VCaP (cell line): ENCODE results near the gene KDM2B.

ENCODE experiments used
- H3K27ac ChIP-seq: fragments of 450-650 bp; 2 replicates; pipeline ENCODE4 v1.5.1; 2017
- CTCF ChIP-seq: fragments of 450-650 bp; conservative IDR thresholded peaks from 2 replicates; pipeline ENCODE4 v1.5.1; 2017; ENCODE audit warnings: mild to moderate bottlenecking, moderate library complexity

KDM2B gene

DNA sequence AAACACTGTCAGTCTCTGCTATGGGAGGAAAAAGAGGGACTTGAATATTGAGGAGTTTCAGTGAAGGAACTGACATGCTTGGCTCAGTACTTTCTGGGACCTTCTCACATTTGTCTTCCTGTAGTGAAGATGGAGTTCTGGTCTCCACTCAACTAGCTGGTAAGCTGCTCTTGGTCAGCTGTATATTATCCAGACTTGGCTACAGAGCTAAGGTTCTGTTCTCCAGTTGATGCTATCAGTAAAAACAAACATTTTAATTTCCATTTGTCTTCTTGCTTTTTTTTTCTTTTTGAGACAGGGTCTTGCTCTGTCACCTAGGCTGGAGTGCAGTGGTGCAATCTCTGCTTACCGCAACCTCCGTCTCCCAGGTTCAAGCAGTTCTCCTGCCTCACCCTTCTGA lies 175.6 kb downstream of the KDM2B start:
- TF ChIP-seq CTCF, result no peak
- peak overlapping the region; percentile 97 for H3K27ac ChIP-seq

DNA sequence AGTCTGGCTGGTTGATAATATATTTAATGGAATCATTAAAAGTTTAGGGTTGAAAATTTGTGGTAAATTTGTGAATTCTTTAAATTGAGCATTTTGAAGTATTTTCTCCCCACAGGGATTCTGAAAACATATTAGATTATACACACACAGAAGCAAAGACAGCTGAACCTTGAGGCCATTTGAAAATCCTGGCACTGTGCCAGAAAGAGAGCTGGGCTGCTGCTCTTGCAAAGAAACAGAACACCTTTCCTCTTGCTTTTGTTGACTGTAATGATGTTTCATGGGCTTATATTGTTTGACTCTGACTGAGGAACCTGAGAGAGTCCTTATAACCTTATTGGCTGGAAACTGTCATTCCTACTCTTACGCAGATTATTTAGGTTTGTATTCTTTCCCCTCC lies 176.1 kb downstream of the KDM2B start:
- H3K27ac ChIP-seq, result peak overlapping the region; percentile 97
- no peak for TF ChIP-seq CTCF

- TF ChIP-seq CTCF, result no peak
- peak overlapping the region; percentile 97 for H3K27ac ChIP-seq
Observed at GRCh38 chr12:121403721-121404120, 177.1 kb downstream of the KDM2B start.

GRCh38 chr12:121400332-121401139 lies 180.3 kb downstream of the KDM2B start:
- TF ChIP-seq CTCF, result no peak
- peak overlapping the region; percentile 97 for H3K27ac ChIP-seq

DNA sequence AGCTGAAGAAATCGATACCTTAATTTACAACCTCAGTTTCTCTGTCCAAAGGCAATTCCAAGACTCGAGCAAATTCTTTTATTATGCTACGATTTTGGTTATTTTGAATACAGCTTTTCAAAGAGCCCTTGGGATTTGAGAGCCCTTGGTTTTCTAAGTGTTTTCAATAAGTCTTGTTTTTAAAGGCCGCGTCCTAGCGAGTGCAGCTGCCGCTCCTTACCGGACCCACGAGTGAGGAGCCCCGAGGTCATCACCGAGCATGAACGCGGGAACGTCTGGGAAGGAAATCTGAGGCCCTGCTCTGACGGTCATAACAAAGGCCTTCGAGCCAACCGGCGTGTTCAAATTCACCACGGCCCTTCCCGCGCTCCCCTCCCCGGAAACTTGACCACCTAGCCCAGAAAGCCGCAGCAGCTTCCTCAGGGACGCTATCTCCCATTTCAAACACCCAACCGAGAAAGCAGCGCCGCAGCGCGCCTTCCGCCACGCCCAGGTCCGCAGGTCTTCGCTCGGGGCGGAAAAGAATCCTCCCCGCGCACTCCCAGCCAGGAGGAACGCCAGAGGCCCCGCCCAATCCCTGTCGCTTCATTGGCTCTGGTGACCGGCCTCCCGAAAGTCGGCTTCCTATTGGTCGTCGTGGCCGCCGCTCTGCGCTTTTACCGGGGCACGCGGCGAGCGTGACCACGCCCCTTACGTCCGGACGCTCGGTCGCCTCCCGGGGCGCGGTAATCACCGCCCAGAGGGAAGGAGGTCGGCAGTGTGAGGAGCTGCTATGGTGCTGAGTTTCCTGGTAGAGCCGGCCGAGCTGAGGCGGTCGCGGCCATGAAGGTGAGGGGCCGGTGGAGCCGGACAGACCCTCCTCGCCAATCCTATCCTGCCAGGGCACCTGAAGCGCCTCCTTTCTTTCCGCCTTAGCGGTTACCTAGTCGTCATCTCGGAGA lies 181.2 kb downstream of the KDM2B start, which contains the start of gene RNF34:
Gene RNF34, plus strand, starts transcription at position 728 of the 941 bp plus-strand sequence. Its CDS starts 95 bp downstream, at position 823.
- peak within 1 kb of the TSS; percentile 97 for H3K27ac ChIP-seq
- TF ChIP-seq CTCF, result no peak

DNA sequence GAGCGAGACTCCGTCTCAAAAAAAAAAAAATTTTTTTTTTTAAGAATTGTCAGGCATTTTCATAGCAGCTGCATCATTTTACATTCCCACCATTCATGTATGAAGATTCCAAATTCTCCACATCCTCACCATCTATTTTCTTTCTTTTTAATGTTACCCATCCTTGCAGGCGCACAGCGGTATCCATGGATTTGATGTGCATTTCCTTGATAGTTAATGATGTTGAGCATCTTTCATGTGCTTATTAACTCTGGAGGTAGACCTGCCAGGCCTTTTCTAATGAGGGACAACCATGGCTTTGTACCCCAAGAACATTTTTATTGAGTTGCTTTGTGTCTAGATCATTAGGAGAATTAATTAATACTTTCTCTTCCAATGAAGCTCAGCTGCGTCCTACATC lies 182.5 kb downstream of the KDM2B start:
- peak overlapping the region; percentile 97 for H3K27ac ChIP-seq
- no peak for TF ChIP-seq CTCF

GRCh38 chr12:121397521-121397920 lies 183.3 kb downstream of the KDM2B start:
- H3K27ac ChIP-seq, result no peak overlapping the region
- TF ChIP-seq CTCF, result no peak
